LoVo (cell line): ENCODE data around the gene SUSD1.
A peak's percentile ranks its signal among the peaks of the same experiment; 100 is the strongest.

Source experiments
- DNase-seq: peaks from one replicate; pipeline ENCODE4 v3.0.0-alpha.2; 2016; ENCODE audit warnings: low spot score

Gene SUSD1

DNA sequence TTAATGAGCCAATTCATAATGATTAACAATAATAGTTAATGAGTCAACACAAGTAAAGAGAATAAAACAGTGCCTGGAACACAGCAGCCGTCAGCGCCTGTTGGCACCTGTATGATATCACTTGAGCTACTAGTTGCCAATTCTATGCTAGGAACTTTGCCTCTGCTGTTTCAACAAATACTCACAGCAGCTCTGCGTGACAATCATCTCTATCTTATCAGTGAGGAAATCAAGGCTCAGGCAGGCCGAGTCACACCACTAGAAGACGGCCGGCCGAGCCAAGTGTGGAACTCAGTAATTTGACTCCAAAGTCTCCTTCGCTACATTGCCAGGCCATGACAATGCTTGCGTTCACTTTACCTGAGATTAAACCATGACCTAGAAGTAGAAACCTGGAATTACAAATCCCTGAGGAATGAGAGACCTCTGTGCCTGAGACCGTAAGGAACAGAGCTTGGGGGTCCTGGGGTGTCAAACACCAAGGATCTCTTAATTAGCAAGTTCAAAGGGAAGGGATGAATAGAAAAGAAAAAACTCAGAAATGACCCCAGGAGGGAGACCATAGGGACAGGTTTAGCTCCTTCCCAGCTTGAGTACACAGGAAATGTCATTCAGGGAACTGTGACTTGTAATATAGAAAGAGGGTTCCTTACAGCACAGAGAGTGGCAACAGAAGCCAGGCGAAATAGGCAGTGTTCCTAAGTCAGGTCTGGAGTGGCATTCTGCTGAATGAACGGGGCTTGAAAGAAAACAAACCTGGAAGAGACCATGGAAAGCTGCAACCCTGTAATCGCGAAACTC is 109.1 kb downstream of the SUSD1 start:
- peak; percentile 88 for DNase-seq

DNA sequence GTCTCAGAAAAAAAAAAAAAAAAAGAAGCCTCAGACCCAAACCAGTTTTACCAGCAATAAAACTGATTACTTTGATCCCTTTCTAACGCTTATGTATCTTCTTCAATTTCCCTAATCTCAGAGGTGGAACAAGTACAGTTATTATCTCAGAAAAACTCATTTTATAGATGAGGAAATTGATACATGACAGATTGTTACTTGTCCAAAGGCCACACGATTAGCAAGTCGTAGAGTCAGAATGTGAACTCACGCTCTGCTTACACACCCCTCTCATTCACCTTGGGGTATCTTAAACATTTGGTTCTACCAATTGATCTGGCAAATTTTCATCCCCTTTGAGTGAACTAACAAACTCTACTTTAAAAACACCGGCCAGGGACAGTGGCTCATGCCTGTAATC is 110.2 kb downstream of the SUSD1 start:
- DNase-seq: no peak

DNA sequence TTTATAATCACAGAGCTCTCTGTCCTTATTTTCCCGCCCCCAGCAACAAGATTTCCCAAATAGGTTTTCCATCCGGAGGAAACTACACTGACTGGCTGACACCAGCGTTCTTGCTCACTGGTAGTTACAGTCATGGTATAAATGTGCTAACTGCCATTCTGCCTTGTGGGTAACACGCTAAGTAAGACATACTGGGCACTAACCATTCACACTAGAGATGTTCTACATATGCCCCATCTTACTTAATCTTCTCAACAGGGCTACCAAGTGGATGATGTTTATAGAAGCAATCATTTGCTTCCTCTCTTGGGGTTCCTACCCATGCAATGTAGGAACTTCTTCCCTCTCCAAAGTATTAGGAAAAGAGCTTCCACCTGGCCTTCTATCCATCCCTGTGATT is 111.5 kb downstream of the SUSD1 start:
- no peak for DNase-seq

DNA sequence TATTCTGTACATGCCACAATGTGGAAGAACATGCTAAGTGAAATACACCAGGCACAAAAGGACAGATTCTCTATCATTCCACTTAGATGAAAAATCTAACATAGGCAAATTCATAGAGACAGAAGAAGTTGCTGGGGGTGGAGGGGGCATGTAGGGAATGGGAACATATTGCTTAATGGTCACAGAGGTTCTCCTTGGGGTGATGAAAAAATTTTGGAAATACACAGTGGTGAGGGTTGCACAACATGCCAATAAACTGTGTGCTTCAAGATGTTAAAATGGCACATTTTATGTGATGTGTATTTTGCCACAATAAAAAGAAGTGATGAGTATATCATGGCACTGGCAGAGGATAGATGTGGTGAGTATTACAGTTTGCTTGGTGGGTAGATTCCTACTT is 111.9 kb downstream of the SUSD1 start:
- DNase-seq: no peak

DNA sequence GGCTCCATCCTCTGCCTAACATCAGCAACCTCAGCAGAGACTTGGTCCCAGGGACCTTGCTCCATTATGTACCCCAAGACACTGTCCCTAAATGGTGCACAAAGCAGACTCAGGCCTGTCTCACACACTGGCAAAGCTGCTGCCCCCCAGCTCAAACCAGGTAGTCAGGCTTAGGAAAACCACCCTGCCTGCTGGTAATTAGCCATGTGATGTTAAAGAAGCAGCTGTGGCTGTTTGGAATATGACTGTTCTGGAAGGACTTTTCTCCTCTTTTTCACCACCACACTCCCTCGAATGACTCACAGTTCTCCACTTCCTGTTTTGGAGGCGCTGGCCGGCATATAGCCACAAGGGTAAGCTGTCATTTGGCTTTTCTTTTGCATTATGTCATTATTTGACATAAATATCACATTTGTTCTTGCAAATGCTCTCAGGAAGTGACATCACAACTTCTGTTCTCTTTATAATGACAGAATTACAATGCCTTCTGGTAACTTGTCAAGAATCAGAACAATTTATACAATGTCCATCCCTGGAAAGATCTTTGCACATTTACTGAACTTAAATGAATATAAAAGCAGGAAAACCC is 113.9 kb downstream of the SUSD1 start:
- peak; percentile 76 for DNase-seq

DNA sequence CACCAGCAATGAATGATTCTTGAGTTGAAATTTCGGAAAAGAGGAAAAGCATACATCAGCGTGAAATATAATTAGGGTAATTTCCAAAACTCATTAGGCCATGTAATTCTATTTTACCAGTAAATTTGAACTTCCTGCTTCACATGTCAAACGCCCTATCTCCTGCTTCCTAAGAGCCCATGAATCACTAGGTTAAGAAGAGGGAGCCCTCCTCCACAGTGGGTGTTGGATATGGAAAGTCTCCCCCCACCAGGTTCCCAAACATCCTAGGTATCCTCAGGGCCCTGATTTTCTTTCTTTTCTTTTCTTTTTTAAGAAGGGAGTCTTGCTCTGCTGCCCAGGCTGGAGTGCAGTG is 115.2 kb downstream of the SUSD1 start:
- DNase-seq: no peak

DNA sequence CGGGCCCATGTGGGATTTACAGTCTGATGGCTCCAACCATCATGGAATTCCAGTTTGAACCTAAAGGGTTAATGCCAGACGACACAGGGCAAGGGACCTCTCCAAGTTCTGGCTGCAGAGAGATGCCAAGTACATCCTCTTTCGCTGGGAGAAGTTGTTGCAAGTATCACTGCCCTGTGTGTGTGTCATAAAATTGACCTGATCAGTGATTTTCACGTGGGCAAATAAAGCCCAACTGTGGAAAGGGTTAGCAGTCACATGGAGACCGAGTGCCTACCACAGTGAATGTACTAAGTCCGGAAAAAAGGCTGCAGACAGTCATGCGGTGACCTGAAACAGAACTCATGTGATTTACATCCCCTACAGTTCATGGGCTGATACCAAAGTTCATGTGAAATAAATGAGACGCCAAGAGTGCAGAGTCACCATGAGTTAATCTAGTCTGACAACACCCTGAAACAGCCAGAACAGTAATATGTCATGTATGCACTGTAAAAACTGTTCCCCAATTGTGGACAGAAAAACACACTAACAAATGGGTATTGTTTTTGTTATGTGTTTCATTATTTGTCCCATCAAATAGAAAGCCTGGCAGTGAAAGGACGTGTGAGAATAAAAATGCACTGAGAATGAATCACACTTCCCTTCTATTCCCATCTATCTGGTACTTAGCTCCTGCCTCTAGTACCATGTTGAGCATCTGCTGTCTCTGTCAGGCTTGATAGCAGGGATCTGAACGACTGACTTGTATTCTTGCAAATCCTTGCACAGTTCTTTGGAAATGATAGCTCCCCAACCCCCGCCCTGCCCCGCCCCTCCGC is 115.7 kb downstream of the SUSD1 start:
- no peak for DNase-seq

DNA sequence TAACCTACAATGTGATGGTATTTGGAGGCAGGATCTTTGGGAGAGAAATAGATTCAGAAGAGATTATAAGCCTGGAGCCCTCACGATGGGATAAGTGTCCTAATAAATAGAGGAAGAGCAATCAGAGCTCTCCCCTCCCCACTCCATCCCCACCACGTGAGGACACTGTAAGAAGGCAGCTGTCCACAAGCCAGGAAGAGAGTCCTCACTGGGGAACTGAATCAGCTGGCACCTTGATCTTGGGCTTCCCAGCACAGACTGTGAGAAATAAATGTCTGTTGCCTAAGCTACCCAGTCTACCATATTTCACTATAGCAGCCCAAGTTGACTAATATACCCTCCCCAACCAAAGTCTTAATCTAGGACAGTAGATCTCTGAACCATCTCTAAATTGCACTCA is 118.1 kb downstream of the SUSD1 start:
- no peak for DNase-seq

DNA sequence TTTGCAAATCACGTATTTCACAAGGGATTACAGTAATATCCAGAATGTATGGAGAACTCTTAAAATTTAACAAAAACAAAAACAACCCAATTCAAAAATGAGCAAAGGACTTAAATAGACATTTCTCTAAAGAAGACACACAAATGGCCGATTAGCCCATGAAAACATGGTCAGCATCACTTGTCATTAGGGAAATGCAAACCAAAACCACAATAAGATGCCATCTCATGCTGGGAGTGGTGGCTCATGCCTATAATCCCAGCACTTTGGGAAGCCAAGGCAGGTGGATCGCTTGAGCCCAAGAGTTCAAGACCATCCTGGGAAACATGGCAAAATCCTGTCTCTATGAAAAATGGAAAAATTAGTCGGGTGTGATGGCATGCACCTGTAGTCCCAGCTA is 120.2 kb downstream of the SUSD1 start:
- DNase-seq: no peak

DNA sequence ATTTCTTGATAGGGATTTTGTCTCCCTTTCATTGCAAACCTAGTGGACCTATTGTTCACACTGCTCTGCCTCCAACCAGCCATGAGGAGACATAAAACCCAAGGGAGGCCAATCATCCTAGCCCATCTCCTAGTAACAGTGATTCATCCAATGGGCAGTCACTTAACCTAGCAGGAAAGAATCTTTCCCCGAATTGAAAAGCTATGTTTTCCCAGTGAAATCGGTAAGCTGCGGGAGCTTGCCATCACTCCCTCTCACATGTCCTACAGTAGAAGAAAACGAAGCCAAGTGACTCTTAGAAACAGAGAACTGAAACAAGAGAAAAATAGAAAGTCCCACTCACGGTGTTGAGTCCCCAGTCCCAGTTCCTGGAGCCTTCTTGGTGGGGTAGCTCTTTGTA is 123.3 kb downstream of the SUSD1 start:
- no peak for DNase-seq

DNA sequence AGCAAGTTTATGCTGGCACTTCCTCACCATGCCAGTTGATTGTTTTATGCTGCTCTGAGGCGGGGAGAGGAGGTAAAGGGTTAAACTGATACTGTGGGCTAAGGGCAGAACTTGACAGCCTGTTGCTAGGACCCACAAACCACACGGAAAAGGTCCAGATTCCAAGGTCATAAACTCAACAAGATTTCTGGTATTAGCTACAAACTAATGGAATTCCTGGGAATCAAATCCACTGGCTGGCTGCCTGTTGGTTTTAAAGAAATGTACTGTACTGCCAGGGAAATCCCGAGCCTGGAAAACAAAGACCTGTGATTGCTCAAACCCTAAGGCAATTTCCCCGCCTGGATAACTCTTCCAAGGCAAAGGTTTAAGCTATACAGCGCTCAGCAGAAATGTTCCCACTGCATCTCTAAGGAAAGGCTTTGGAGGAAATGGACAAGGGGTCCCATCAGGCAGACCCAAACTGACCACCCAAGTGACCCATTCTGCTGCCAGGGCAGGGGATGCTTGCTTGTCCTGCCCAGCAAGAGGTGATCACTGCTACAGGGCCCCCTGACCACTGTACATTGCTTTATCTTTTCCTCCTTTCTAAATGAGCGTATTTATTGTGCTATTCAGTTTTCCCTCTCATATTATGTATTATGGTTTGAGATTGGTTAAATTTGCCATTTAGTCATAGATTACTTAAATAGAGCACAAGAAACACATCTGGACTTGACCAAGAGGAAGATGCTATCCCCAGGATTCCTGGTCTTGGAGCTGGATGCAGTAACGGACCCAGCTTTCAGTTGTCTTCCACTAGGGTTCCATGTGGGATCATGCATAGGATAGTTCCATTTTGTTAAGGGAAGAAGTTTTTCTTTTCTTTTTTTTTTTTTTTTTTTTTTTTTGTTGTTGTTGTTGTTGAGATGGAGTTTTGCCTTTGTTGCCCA is 124.3 kb downstream of the SUSD1 start:
- no peak for DNase-seq

DNA sequence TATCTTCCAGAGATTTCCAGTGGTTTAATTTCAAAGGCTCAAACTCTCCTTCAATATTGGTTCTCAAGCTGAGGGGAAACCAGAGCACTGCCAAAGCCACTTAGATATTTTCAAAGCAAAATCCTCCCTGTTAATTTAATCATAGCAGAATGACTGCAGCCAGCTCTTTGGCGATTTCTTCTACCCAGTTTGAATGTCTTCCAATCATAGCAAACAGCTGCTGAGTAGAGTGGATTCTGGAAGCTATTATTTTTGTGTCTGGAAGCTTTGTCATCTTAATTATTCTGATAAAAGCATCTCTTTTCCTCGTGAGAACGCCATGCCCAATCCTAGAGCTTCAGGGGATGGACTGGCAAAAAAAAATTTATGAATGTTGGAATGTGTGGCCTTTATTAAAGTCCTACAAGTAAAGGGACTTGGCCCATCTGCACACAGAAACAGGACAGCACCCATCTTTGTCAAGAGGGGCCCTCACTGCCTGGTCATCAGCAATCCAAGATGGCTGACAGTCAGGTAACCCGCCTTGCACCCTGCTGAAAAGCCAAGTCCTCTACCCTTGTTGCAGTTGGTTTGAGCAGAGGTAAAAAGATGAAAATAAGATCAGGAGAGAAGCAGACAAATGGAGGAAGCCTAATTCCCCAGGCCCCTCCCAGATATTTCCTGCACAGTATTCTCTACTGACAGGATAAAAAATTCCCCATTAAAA is 125.1 kb downstream of the SUSD1 start:
- DNase-seq: no peak

DNA sequence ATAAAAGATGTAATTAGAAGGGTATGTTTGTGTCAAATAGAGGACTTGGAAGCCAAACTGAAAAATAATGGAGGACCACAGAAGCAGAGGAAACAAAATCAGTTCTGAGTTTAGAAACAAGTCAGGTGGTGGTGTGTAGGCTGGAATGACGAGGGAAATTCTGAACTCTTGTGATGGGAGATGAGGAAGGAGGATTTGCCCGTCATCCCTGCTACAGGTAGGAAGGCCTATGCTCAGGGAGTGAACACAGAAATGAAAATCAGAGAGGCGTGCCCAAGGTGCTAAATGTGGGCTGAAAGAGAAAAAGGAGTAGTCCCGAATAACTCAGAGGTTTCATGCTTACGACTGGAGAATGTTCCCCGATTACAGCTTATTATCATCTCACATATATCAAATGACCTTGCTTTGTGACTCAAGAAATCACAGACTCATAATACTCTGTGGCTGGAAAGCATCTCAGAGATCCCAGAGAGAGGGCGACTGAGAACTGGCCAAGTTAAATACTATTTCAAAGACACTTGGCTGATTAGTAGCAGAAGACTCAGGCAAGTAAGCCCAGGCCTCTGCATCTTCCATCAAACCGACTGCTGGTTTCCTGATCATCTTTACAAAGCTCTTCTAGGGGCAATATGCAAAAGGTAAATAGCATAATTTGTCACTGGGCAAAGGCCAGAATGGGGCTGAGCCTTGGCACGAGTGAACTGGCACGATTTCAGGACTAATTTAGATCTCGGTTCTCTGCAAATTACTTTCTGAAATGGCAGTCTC is 126.0 kb downstream of the SUSD1 start:
- DNase-seq: no peak

DNA sequence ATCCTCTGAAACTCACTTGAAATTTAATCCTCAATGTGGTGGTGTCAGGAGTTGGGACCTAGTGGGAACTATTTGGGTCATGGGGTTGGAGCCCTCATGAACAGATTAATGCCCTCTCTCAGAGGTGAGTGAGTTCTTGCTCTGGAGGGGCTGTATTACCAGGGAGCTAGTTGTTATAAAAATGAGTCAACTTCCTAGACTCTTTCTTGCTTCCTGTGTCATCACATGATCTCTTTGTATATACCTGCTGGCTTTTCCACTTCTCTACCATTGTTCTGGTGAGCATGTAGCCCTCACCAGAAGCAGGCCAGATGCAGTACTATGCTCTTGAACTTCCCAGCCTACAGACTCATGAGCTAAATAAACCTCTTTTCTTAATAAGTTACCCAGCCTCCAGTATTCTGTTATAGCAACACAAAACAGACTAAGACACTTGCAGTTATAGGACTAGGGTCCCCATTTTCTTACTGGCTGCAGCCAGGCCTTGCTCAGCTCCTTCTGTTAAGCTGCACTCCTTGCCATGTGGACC is 127.5 kb downstream of the SUSD1 start:
- no peak for DNase-seq

DNA sequence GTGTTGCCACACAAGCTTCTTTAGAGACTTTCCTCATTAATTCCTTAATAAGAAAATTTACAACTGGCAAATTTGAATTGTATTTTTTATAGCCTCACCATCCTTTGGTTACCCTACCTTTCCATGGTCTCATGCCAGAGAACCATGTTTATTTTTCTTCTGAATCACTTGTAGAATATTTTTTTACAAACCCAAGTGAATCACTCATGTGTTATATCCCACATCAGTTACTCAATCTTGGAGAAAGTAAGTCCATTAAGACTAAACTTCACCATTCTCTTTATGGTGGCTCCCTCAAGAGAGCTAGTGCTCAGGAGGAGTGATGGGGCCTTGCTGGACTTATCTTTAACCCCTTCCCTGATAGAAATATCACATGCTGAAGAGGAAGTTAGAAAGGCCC is 128.9 kb downstream of the SUSD1 start:
- DNase-seq: peak; percentile 48

DNA sequence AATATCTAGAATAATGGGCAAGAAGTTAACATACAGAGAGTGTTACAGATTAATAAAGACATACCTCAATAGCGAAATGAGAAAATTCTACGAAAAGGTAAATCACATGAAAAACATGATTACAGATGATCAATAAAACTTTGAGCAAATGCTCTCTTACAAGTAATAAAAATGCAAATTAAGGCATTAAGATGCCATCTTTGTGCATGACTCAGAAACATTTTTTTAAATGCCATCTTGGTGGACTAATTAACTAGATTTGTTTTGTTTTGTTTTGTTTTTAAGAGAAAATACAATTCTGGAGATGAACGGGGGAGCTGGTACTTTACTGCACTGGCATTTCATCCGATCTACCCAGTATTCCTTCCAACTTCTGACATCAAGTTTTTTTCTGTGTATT is 130.2 kb downstream of the SUSD1 start:
- no peak for DNase-seq

DNA sequence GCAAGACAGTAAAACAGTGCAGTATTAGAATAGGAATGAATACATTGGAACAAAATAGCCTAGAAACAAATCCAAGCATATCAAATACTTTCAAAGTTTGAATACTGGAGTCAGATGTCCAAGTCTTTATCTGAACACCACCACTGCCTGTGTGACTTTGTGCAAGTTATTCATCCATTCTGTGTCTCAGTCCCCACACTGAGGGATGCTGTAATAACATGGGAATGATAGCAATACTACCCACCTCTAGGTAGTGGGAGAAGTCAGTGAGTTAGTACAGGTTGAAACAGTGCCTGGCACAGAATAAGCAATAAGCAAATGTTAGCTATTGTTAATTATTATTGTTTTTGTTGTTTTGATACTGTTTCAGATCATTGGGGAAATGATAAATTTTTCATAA is 130.9 kb downstream of the SUSD1 start:
- DNase-seq: no peak

DNA sequence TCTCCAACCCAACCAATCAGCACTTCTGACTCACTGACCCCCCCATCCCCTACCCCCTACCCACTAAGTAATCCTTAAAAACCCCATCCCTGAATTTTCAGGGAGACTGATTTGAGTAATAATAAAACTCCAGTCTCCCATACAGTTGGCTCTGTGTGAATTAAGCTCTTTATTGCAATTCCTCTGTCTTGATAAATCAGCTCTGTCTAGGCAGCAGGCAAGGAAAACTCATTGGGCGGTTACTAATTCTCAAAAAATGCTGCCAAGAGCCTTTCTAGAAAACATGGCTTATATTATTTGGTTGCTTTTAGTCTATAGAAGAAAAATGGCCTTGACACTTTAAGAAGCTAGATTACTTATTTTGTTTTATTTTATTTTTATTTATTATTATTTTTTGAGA is 131.7 kb downstream of the SUSD1 start:
- DNase-seq: no peak

DNA sequence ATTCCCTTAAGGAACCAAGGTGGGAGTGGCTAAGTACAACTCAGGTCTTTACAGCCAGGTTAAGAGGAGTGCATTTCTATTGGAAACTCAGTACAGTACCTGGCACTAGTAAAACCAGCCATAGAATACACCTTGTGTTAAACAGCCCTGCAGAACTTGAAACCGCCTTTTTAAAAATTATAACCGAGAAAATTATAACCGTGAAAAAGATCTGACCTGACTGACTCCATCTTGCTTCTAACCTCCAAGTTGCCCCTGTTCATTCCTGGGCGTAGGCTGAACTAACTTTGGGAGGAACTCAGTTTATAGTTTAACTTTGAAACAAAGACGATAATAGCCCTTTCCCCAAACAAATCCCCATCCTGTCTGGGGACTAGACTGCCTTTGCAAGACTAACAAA is 132.3 kb downstream of the SUSD1 start:
- DNase-seq: no peak

DNA sequence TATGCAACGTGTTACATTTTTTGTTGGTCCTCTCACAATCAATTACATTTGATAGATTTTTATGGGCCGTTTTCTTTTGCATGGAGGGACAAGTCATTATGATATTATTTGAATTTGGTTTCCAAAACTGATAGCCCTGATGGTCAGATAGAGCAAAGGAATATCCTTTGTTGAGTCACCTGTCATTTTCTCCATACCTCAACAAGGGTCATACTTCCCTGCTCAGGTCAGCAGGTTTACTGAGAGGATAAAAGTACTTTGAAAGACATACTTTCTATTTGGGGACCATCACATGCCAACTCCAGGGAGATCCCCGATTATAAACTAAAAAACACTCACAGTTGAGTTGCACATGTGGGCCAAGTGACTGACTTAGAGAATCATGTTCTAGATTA is 132.9 kb downstream of the SUSD1 start:
- DNase-seq: no peak
